Trophoblast cell (in vitro differentiated cells and primary cell): ENCODE data around the gene HK2.

ENCODE experiments used
- DNase-seq, 2 donors: peaks; one replicate each; pipeline ENCODE4 v3.0.0-alpha.2; 2016
- H2AFZ ChIP-seq: 2 replicates; pipeline ENCODE4 v1.6.1; 2013; ENCODE audit warnings: low read length, moderate library complexity, mild to moderate bottlenecking; ENCODE audit not compliant: insufficient read depth, poor library complexity
- H2AK5ac ChIP-seq: 2 replicates; pipeline ENCODE4 v1.6.1; 2013; ENCODE audit warnings: mild to moderate bottlenecking, low read length
- H2BK120ac ChIP-seq: 2 replicates; pipeline ENCODE4 v1.6.1; 2013; ENCODE audit warnings: low read length, mild to moderate bottlenecking, moderate library complexity; ENCODE audit not compliant: insufficient read depth, poor library complexity
- H2BK12ac ChIP-seq: 2 replicates; pipeline ENCODE4 v1.6.1; 2013; ENCODE audit warnings: mild to moderate bottlenecking, low read length, moderate library complexity
- H2BK5ac ChIP-seq: 2 replicates; pipeline ENCODE4 v1.6.1; 2013; ENCODE audit warnings: low read length, low read depth, moderate library complexity, mild to moderate bottlenecking; ENCODE audit not compliant: poor library complexity
- H3K14ac ChIP-seq: 2 replicates; pipeline ENCODE4 v1.6.1; 2013; ENCODE audit warnings: mild to moderate bottlenecking, low read length
- H3K18ac ChIP-seq: 2 replicates; pipeline ENCODE4 v1.6.1; 2013; ENCODE audit warnings: mild to moderate bottlenecking, low read length
- H3K23ac ChIP-seq: 2 replicates; pipeline ENCODE4 v1.6.1; 2013; ENCODE audit warnings: low read length
- H3K27ac ChIP-seq: 2 replicates; pipeline ENCODE4 v1.5.1; 2013; ENCODE audit warnings: low read depth, mild to moderate bottlenecking, inconsistent platforms, low read length, moderate library complexity
- H3K27me3 ChIP-seq: 2 replicates; pipeline ENCODE4 v1.6.1; 2013; ENCODE audit warnings: inconsistent platforms, mild to moderate bottlenecking, low read length, moderate library complexity; ENCODE audit not compliant: insufficient read depth
- H3K36me3 ChIP-seq, 2 experiments: 1 replicate in 1 of 2; 2 replicates in 1 of 2; pipeline ENCODE4 v1.6.1; 2013; ENCODE audit warnings: low read length in 2 of 2, mild to moderate bottlenecking in 2 of 2, moderate library complexity in 1 of 2; ENCODE audit not compliant: insufficient read depth in 2 of 2, control insufficient read depth in 1 of 2
- H3K4ac ChIP-seq: 2 replicates; pipeline ENCODE4 v1.6.1; 2013; ENCODE audit warnings: low read depth, mild to moderate bottlenecking, low read length, moderate library complexity
- H3K4me1 ChIP-seq, 2 experiments: 1 replicate in 1 of 2; 2 replicates in 1 of 2; pipeline ENCODE4 v1.6.1; 2013; ENCODE audit warnings: low read length in 2 of 2, mild to moderate bottlenecking in 2 of 2, moderate library complexity in 1 of 2; ENCODE audit not compliant: insufficient read depth in 2 of 2, control insufficient read depth in 1 of 2
- H3K4me2 ChIP-seq: 2 replicates; pipeline ENCODE4 v1.6.1; 2013; ENCODE audit warnings: inconsistent platforms, mild to moderate bottlenecking, low read length, moderate library complexity
- H3K4me3 ChIP-seq: 2 replicates; pipeline ENCODE4 v1.5.1; 2013; ENCODE audit warnings: mild to moderate bottlenecking, low read depth, low read length, inconsistent platforms
- H3K79me1 ChIP-seq: one replicate; pipeline ENCODE4 v1.6.1; 2013; ENCODE audit warnings: low read length
- H3K79me2 ChIP-seq: 2 replicates; pipeline ENCODE4 v1.6.1; 2013; ENCODE audit warnings: low read length, mild to moderate bottlenecking; ENCODE audit not compliant: control insufficient read depth, insufficient read depth, poor library complexity
- H3K9ac ChIP-seq: 2 replicates; pipeline ENCODE4 v1.6.1; 2013; ENCODE audit warnings: mild to moderate bottlenecking, low read length
- H3K9me3 ChIP-seq: 2 replicates; pipeline ENCODE4 v1.6.1; 2013; ENCODE audit warnings: low read depth, mild to moderate bottlenecking, control low read depth, inconsistent platforms, low read length; ENCODE audit not compliant: insufficient read depth
- H4K12ac ChIP-seq: 2 replicates; pipeline ENCODE4 v1.6.1; 2013; ENCODE audit warnings: low read depth, mild to moderate bottlenecking, low read length, moderate library complexity
- H4K8ac ChIP-seq: 2 replicates; pipeline ENCODE4 v1.6.1; 2013; ENCODE audit warnings: low read depth, mild to moderate bottlenecking, low read length, moderate library complexity
- H4K91ac ChIP-seq: one replicate; pipeline ENCODE4 v1.6.1; 2013; ENCODE audit warnings: low read depth, mild to moderate bottlenecking, low read length, moderate library complexity
- WGBS: extraction: QIAGEN DNeasy Blood & Tissue Kit; methylation state at CpG from one replicate; pipeline ENCODE4 v1.1.7; 2013; ENCODE audit warnings: missing lambda C conversion rate; ENCODE audit not compliant: insufficient read length, insufficient coverage; ENCODE audit errors: extremely low coverage; 5-methylcytosine and 5-hydroxymethylcytosine counted together

HK2 gene

DNA sequence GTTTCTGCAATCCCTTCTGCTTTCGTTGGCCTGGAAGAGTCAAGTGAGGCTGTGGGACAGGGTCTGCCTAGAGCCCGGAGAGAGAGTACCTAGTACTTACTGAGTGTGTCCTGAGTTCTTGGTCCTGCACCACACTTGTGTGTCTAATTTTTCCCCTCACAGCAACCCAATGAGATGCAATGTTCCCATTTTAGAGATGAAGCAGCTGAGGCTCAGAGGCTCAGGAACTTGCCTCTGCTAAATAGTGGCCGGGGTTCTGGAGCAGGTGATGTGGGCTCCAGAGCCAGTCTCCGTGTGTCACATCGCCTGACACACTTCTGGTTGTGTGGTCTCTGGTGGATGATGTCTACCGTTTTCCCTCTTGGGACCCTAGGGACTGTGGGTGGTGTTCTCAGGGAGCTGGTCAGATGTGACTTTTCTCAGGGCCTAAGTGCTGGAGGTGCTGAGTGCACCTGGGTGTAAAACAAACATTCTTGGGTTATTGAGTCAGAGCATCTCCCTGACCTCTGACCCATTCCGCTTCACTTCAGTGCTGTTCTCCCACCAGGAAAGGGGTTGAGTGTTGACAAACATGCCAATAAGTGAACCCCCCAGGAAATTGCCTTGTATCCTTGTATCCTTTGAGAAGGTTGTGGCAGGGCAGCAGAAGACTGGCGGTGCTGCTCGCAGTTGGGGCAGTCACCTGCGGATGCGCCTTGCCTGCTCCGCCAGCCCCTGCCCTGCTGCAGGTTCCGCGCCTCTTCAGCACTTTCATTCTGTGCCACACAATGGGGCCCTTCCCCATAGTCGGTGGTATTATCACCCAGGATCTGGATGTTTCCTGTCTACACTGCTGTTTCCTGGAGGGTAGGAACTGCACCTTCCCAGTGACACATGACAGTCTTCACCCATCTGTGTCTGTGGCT lies 32.1 kb downstream of the HK2 start:
- no peak overlapping the region for H4K91ac ChIP-seq
- no peak overlapping the region for H3K9ac ChIP-seq
- no peak overlapping the region for H2BK5ac ChIP-seq
- no peaks in the 10 kb centered on the region for H3K79me2 ChIP-seq
- H3K23ac ChIP-seq: no peak overlapping the region
- no peaks in the 10 kb centered on the region for H3K36me3 ChIP-seq
- H3K79me1 ChIP-seq: peaks cover 1% of the 10 kb centered on the region
- H3K27ac ChIP-seq: no peak overlapping the region
- no peak overlapping the region for H2BK120ac ChIP-seq
- no peak overlapping the region for H2BK12ac ChIP-seq
- H3K14ac ChIP-seq: no peak overlapping the region
- H3K4me2 ChIP-seq: no peak overlapping the region
- H3K18ac ChIP-seq: no peak overlapping the region
- H4K8ac ChIP-seq: no peak overlapping the region
- H3K27me3 ChIP-seq: no peaks in the 10 kb centered on the region
- no peak overlapping the region for H4K12ac ChIP-seq
- H3K4ac ChIP-seq: no peak overlapping the region
- no CpG with 5 or more reads among the region's 15 CpGs for WGBS
- H3K4me1 ChIP-seq: peaks cover 24 to 31% of the 10 kb centered on the region in 2 experiments
- no peak overlapping the region for H2AFZ ChIP-seq
- peak in 1 of 2 donors; percentile 59 for DNase-seq
- no peaks in the 10 kb centered on the region for H3K9me3 ChIP-seq
- H2AK5ac ChIP-seq: no peak overlapping the region
- H3K4me3 ChIP-seq: no peak overlapping the region

DNA sequence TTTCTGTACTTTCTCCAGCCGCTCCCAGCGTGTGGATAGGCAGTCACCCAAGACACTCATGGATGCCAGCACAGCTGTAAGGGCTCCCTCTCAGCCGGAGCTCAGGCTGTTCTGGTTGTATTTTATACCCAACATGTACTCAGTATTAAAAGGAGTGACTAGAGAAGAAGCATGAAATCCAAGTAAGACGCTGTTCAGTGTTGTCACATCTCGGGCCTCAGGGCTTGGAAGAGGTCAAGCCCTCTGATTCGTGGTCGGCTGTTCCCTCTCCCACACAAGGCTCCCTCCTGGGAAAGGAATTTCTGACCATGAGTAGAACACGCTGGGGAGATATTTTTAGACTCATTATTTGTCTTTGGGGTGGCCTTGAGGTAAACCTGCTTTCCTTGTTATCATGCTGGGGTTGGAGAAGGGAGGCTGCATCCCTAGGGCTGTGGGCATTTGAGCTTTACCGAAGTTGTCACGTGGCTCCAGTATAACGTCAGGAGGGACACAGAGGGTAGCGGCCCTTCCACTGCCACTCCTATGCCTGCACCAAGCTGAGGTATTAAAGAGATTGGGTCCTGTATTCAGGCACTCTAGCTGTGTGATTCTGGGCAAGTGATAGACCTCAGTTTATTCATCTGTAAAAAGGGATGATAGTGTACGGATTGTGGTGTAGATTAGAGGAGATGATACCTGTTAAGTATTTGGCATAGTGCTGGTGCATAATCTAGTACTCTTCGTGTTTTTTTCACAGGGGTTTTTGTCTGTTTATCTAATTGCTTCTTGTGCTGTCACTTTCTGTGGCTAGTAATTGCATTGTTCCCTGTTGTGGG lies 34.1 kb downstream of the HK2 start:
- Histone ChIP-seq H2AK5ac (no peak overlapping the region), H3K9ac (no peak overlapping the region), H3K9me3 (no peaks in the 10 kb centered on the region), H4K91ac (no peak overlapping the region), H3K4me2 (no peak overlapping the region), H3K4me3 (no peak overlapping the region), H3K27ac (no peak overlapping the region), H4K8ac (no peak overlapping the region), H2BK5ac (no peak overlapping the region), H3K36me3 (peaks cover 0 to 2% of the 10 kb centered on the region in 2 experiments), H3K14ac (no peak overlapping the region), H3K4ac (no peak overlapping the region), H3K27me3 (no peaks in the 10 kb centered on the region), H3K79me2 (no peaks in the 10 kb centered on the region), H3K18ac (no peak overlapping the region), H3K4me1 (peaks cover 24 to 31% of the 10 kb centered on the region in 2 experiments), H3K79me1 (peaks cover 1% of the 10 kb centered on the region), H2BK12ac (no peak overlapping the region), H3K23ac (no peak overlapping the region), H2BK120ac (no peak overlapping the region), H4K12ac (no peak overlapping the region), H2AFZ (no peak overlapping the region)
- DNase-seq: no peak
- WGBS: 100% methylated on average over 1 of the region's 14 CpGs

DNA sequence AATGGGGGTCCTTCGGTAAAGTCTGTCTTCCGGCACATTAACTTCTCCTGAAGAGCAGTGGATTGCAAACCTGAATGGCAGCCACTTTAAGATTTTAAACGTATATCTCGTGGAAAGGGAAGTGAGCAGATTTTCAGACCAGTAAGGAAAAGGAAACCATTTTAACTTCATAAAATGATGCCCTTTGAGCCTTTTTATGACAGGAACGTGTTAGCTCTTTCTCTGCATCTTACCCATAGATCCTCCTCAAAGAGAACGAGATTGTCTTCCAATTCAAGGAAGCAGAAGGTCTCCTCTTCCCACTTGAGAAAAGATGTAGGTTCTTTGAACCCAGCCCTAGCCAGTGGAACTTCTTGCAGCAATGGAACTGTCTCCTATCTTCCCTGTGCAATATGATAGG lies 35.6 kb downstream of the HK2 start:
- H3K4ac ChIP-seq: no peak overlapping the region
- H3K79me1 ChIP-seq: peaks cover 1% of the 10 kb centered on the region
- peaks cover 24 to 30% of the 10 kb centered on the region in 2 experiments for H3K4me1 ChIP-seq
- no peak overlapping the region for H2AK5ac ChIP-seq
- H4K8ac ChIP-seq: no peak overlapping the region
- H2BK12ac ChIP-seq: no peak overlapping the region
- H2BK120ac ChIP-seq: no peak overlapping the region
- no peak overlapping the region for H3K23ac ChIP-seq
- H2BK5ac ChIP-seq: no peak overlapping the region
- no peak overlapping the region for H3K4me3 ChIP-seq
- no peaks in the 10 kb centered on the region for H3K9me3 ChIP-seq
- no peak overlapping the region for H2AFZ ChIP-seq
- H3K79me2 ChIP-seq: no peaks in the 10 kb centered on the region
- no CpG with 5 or more reads among the region's 6 CpGs for WGBS
- no peak overlapping the region for H3K9ac ChIP-seq
- H3K18ac ChIP-seq: no peak overlapping the region
- H4K12ac ChIP-seq: no peak overlapping the region
- H3K36me3 ChIP-seq: peaks cover 4 to 7% of the 10 kb centered on the region in 2 experiments
- no peak overlapping the region for H3K4me2 ChIP-seq
- no peak overlapping the region for H3K27ac ChIP-seq
- no peaks in the 10 kb centered on the region for H3K27me3 ChIP-seq
- no peak overlapping the region for H3K14ac ChIP-seq
- DNase-seq: no peak
- no peak overlapping the region for H4K91ac ChIP-seq

DNA sequence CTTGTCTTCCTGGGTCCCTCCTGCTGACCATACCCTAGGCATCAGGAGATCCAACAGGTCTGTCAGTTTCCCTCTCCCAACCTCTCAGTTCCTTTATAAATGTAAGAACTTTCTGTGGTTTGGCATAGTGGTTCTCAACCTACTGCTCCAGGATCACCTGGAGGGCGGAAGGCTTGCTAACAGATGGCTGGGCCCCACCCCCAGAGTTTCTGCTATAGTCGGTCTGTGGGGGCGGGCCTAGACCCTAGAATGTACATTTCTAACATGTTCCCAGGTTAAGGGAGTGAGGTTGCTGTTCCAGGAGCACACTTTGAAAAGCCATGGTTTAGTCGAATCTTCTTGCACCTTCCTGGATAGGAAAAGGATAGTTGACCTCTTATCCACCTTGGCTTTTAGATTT lies 37.0 kb downstream of the HK2 start:
- WGBS: no CpG with 5 or more reads among the region's 4 CpGs

More for the DNA sequence above, 37.0 kb downstream of the HK2 start:
- H3K23ac ChIP-seq: no peak overlapping the region
- H3K4me3 ChIP-seq: no peak overlapping the region
- no peaks in the 10 kb centered on the region for H3K79me1 ChIP-seq
- no peak overlapping the region for H3K27ac ChIP-seq
- no peak overlapping the region for H3K18ac ChIP-seq
- H3K27me3 ChIP-seq: no peaks in the 10 kb centered on the region
- no peak overlapping the region for H2BK5ac ChIP-seq
- H3K36me3 ChIP-seq: peaks cover 4 to 7% of the 10 kb centered on the region in 2 experiments
- H3K4me1 ChIP-seq: peaks cover 11 to 16% of the 10 kb centered on the region in 2 experiments
- DNase-seq: no peak
- H3K14ac ChIP-seq: no peak overlapping the region
- no peak overlapping the region for H4K12ac ChIP-seq
- no peak overlapping the region for H3K4ac ChIP-seq
- H2AFZ ChIP-seq: no peak overlapping the region
- no peak overlapping the region for H4K91ac ChIP-seq
- no peak overlapping the region for H3K4me2 ChIP-seq
- no peak overlapping the region for H3K9ac ChIP-seq
- H2BK120ac ChIP-seq: no peak overlapping the region
- no peak overlapping the region for H4K8ac ChIP-seq
- no peaks in the 10 kb centered on the region for H3K79me2 ChIP-seq
- no peaks in the 10 kb centered on the region for H3K9me3 ChIP-seq
- no peak overlapping the region for H2BK12ac ChIP-seq
- H2AK5ac ChIP-seq: no peak overlapping the region
